Epithelial cell of esophagus (primary cell): ENCODE data around the gene RASGRP2.

Source experiments
- DNase-seq: peaks from one replicate; pipeline ENCODE4 v3.0.0; 2010; ENCODE audit warnings: low read depth
- H3K4me3 ChIP-seq: 2 replicates; pipeline ENCODE4 v1.5.1; 2011; ENCODE audit warnings: mild to moderate bottlenecking, low read length, control low read depth
- TF ChIP-seq, protein P1 (sequence below): IDR thresholded peaks from 2 replicates; pipeline ENCODE4 v1.5.1; 2011; ENCODE audit warnings: low read depth, mild to moderate bottlenecking, low read length, control low read depth, inconsistent platforms; ENCODE audit not compliant: insufficient read depth; ENCODE audit errors: missing control alignments

The RASGRP2 gene

DNA sequence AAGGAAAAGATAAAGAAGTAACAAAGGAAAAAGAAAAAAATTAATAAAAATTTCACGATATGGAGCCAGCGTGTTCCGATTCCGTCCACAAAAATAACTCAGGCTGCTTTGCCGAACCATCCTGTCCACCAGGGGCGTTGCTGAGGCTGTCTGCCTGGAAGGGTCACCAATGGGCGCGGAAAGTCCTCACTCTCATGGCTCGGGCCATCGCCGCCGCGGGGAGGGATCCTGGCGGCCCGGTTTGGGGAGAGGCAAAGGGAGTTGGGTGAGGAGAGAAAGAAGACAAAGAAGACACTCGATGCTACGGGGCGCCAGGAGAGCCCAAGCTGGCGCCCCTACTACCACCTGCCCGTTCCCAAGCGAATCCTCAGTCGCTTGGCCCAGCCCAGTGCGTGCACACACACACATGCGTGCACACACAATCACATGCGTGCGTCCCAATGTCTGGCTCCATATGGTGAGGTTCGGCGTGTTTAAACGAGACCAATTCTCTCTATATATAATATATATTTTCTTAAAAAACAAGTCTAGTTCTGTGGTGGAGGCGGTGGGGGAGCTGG lies 21.4 kb upstream of the RASGRP2 start:
- DNase-seq, result no peak
- TF ChIP-seq, protein P1, sequence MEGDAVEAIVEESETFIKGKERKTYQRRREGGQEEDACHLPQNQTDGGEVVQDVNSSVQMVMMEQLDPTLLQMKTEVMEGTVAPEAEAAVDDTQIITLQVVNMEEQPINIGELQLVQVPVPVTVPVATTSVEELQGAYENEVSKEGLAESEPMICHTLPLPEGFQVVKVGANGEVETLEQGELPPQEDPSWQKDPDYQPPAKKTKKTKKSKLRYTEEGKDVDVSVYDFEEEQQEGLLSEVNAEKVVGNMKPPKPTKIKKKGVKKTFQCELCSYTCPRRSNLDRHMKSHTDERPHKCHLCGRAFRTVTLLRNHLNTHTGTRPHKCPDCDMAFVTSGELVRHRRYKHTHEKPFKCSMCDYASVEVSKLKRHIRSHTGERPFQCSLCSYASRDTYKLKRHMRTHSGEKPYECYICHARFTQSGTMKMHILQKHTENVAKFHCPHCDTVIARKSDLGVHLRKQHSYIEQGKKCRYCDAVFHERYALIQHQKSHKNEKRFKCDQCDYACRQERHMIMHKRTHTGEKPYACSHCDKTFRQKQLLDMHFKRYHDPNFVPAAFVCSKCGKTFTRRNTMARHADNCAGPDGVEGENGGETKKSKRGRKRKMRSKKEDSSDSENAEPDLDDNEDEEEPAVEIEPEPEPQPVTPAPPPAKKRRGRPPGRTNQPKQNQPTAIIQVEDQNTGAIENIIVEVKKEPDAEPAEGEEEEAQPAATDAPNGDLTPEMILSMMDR, result peak; percentile 33
- H3K4me3 ChIP-seq, result no peak overlapping the region

- TF ChIP-seq, protein P1, result no peak
Measured at GRCh38 chr11:64764753-64765152, 20.8 kb upstream of the RASGRP2 start.

DNA sequence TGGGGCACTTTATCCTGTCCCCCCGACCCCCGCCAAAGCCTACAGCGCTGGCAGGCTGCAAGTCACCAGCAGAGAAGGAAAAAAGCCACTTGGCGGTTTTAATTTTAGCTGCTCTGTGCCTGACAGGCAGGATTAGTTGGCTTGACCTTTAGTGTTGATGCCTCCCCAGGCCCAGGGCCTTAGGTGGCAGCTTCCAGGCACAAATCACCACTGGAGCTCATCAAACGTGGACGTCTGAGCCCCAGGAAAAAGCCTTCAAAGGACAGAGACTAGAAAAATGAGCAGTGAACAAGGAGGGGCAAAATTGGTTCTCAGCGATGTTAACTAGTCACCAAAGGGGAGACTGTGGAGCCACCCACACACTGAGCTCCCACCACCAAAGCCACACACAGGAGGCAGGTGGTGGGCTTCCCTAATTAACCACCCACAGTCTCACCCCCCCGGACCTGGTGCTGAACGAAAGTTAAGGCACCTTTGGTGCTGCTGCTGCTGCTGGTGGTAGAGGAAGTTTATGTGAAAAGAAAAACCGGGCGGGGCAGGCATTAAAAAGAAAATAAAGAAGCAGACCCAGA lies 20.2 kb upstream of the RASGRP2 start:
- H3K4me3 ChIP-seq, result no peak overlapping the region
- DNase-seq, result no peak
- TF ChIP-seq, protein P1, result no peak

More at GRCh38 chr11:64764753-64765152, 20.8 kb upstream of the RASGRP2 start:
- no peak for DNase-seq
- no peak overlapping the region for H3K4me3 ChIP-seq

- DNase-seq, result no peak
- TF ChIP-seq, protein P1, result no peak
- no peak overlapping the region for H3K4me3 ChIP-seq
Measured at GRCh38 chr11:64763526-64764039, 19.6 kb upstream of the RASGRP2 start.

DNA sequence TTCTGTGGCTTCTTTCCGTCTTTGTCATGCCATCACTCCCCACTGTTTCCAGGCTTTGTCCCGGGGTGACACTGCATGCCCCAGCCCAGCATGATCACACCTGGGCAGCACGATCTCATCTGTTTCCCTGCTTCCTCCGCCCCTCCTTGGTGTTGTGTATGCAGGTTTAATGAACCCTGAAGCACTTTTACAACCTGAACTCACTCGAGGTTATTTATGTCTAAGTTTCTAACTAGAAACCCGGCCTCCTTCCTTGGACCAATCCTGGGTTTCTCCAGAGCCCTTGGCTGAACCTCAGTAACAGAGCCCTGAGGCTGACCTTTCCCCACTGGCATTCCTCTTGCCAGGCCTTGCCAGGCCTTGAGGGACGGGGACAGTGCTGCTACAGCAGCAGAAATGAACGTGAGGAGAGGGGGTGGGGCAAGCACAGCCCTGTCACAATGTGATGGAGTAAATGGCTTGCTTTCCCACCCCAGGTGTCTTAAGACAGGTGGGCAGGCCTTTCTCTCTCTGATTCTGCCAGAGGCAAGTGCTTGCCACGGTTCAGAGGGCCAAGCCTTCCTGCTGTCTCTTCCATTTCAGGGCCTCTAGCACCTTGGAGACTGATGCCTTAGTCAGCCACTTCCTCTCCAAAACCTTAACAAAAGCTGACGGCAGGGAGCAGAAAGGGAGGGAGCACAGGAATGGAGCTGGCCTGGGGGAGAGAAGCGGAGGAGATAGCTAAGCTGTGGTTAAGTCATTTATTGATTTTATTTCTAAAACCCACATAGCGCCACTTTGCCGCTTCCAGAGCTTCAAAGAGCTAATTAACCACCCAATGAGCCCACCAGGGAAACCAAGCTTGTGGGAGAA lies 19.0 kb upstream of the RASGRP2 start:
- peak; percentile 78 for DNase-seq
- no peak overlapping the region for H3K4me3 ChIP-seq
- TF ChIP-seq, protein P1, result no peak

DNA sequence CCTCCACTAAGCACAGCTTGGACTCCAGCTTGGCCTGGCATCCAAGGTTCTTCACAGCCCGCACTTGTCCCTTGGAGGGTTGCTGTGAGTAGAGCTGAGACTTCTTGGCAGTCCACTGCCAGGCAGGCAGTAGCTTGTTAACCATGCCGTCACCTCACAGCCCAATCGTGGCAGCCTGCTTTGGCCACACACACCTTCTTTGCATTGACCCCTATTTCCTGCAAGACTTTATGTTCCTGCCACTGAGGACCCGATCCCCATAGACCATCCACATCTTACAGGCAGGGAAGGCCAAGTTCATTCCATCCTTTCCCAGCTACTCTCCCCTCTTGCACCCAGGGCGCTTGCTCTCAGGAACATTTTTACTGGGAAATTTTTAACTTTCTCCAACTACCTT lies 18.3 kb upstream of the RASGRP2 start:
- no peak overlapping the region for H3K4me3 ChIP-seq
- TF ChIP-seq, protein P1, result no peak
- peak; percentile 62 for DNase-seq
